OCI-LY1 (cell line): ENCODE results near the gene SPOCK2.

Experiments
- H2AFZ ChIP-seq: fragments of 200-600 bp; sonication (generic), shearing (Covaris generic); 2 replicates; pipeline ENCODE4 v1.6.0; 2014; ENCODE audit warnings: antibody characterized with exemption, mild to moderate bottlenecking, low read length
- H3F3A ChIP-seq: fragments of 200-600 bp; sonication (generic), shearing (Covaris generic); 2 replicates; pipeline ENCODE4 v1.6.0; 2014; ENCODE audit warnings: mild to moderate bottlenecking, antibody characterized with exemption, low read length, moderate library complexity; ENCODE audit not compliant: insufficient read depth
- H3K27ac ChIP-seq: fragments of 200-600 bp; sonication (generic); 2 replicates; pipeline ENCODE4 v1.5.1; 2014; ENCODE audit warnings: low read length, mixed run types, mild to moderate bottlenecking, low read depth; ENCODE audit not compliant: poor library complexity, severe bottlenecking
- H3K27me3 ChIP-seq: fragments of 200-600 bp; sonication (generic); 2 replicates; pipeline ENCODE4 v1.6.0; 2014; ENCODE audit warnings: antibody characterized with exemption, mild to moderate bottlenecking, low read length, moderate library complexity; ENCODE audit not compliant: insufficient read depth
- H3K36me3 ChIP-seq: fragments of 200-600 bp; sonication (generic); 2 replicates; pipeline ENCODE4 v1.6.1; 2014; ENCODE audit warnings: mild to moderate bottlenecking, antibody characterized with exemption, low read length, moderate library complexity, mixed read lengths; ENCODE audit not compliant: insufficient read depth
- H3K4me1 ChIP-seq: fragments of 200-600 bp; sonication (generic); 2 replicates; pipeline ENCODE4 v1.5.1; 2014; ENCODE audit warnings: mild to moderate bottlenecking, low read length, moderate library complexity; ENCODE audit not compliant: insufficient read depth, severe bottlenecking
- H3K4me2 ChIP-seq: fragments of 200-600 bp; sonication (generic), shearing (Covaris generic); 2 replicates; pipeline ENCODE4 v1.6.1; 2014; ENCODE audit warnings: low read length
- H3K4me3 ChIP-seq: fragments of 200-600 bp; sonication (generic); 2 replicates; pipeline ENCODE4 v1.5.1; 2014; ENCODE audit warnings: low read length, low read depth, mild to moderate bottlenecking, mixed read lengths; ENCODE audit not compliant: poor library complexity, severe bottlenecking
- H3K79me2 ChIP-seq: fragments of 200-600 bp; shearing (Covaris generic); 2 replicates; pipeline ENCODE4 v1.6.1; 2016; ENCODE audit warnings: mixed run types, low read length, mixed read lengths; ENCODE audit not compliant: insufficient read depth
- H3K9ac ChIP-seq: fragments of 200-600 bp; sonication (generic), shearing (Covaris generic); 2 replicates; pipeline ENCODE4 v1.6.1; 2014; ENCODE audit warnings: mild to moderate bottlenecking, low read length, mixed read lengths
- H3K9me2 ChIP-seq: fragments of 200-600 bp; sonication (generic), shearing (Covaris generic); 2 replicates; pipeline ENCODE4 v1.6.1; 2014; ENCODE audit warnings: low read depth, mild to moderate bottlenecking, low read length, mixed read lengths
- H3K9me3 ChIP-seq: fragments of 200-600 bp; shearing (Covaris generic); 2 replicates; pipeline ENCODE4 v1.6.1; 2014; ENCODE audit warnings: low read length, mixed read lengths
- H4K20me1 ChIP-seq: fragments of 200-600 bp; sonication (generic), shearing (Covaris generic); 2 replicates; pipeline ENCODE4 v1.6.0; 2016; ENCODE audit warnings: mild to moderate bottlenecking, low read length; ENCODE audit not compliant: insufficient read depth
- CTCF ChIP-seq: fragments of 200-600 bp; sonication (generic), shearing (Covaris generic); IDR thresholded peaks from 2 replicates; pipeline ENCODE4 v1.5.1; 2017; ENCODE audit warnings: mild to moderate bottlenecking, antibody characterized with exemption, low read length, moderate library complexity, mixed read lengths
- EZH2 ChIP-seq: fragments of 200-600 bp; sonication (generic), shearing (Covaris generic); IDR thresholded peaks from 2 replicates; pipeline ENCODE4 v1.8.0; 2017; ENCODE audit warnings: borderline replicate concordance, mixed run types, mild to moderate bottlenecking, antibody characterized with exemption, low read length, moderate library complexity, mixed read lengths

The SPOCK2 gene

DNA sequence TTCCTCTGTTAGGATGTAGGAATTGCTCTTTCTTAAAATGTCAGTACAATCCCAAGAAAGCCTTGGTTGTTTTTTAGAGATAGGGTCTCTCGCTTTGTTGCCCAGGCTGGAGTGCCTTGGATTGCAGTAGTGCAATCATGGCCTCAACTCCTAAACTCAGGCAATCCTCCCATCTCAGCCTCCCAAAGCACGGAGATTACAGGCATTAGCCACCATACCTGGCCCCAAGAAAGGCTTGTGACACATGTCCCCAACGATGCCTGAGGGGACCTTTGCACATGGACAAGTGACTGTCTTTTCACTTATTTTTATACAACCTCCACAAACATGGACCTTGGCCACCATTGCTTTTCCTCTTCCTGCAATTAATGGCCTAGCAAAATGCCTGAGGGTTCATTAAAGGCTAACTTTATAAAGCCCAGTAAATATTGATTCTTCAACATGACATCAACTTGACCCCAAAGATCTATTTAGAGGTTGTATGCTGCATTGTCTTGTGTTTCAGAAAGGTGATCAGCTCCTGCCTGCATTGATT is 10.0 kb upstream of the SPOCK2 start:
- Histone ChIP-seq H2AFZ (no peak overlapping the region), H3K9me3 (no peaks in the 10 kb centered on the region), H4K20me1 (no peaks in the 10 kb centered on the region), H3K27ac (no peak overlapping the region), H3K79me2 (no peaks in the 10 kb centered on the region), H3K4me2 (no peak overlapping the region), H3K4me1 (no peaks in the 10 kb centered on the region), H3K9ac (no peak overlapping the region), H3K4me3 (no peak overlapping the region), H3K9me2 (no peaks in the 10 kb centered on the region), H3K36me3 (peaks cover 23% of the 10 kb centered on the region), H3F3A (no peaks in the 10 kb centered on the region), H3K27me3 (no peaks in the 10 kb centered on the region)
- no peak for TF ChIP-seq EZH2
- no peak for TF ChIP-seq CTCF

- H3K36me3 ChIP-seq, result peaks cover 22% of the 10 kb centered on the region
- no peaks in the 10 kb centered on the region for H3K4me1 ChIP-seq
- no peaks in the 10 kb centered on the region for H3K27me3 ChIP-seq
- TF ChIP-seq CTCF (no peak), EZH2 (no peak)
- H3K79me2 ChIP-seq, result no peaks in the 10 kb centered on the region
- H2AFZ ChIP-seq, result no peak overlapping the region
- H4K20me1 ChIP-seq, result no peaks in the 10 kb centered on the region
- H3K27ac ChIP-seq, result no peak overlapping the region
- no peaks in the 10 kb centered on the region for H3K9me2 ChIP-seq
- no peak overlapping the region for H3K4me2 ChIP-seq
- H3F3A ChIP-seq, result no peaks in the 10 kb centered on the region
- H3K9me3 ChIP-seq, result no peaks in the 10 kb centered on the region
- H3K4me3 ChIP-seq, result no peak overlapping the region
- H3K9ac ChIP-seq, result no peak overlapping the region
These were observed 9.3 kb upstream of the SPOCK2 start for GRCh38 chr10:72097448-72098300.

GRCh38 chr10:72096115-72097000 is 8.0 kb upstream of the SPOCK2 start:
- Histone ChIP-seq H3K9me3 (no peaks in the 10 kb centered on the region), H3K4me2 (no peak overlapping the region), H3F3A (no peaks in the 10 kb centered on the region), H2AFZ (no peak overlapping the region), H3K27me3 (no peaks in the 10 kb centered on the region), H3K4me3 (no peak overlapping the region), H3K9ac (no peak overlapping the region), H3K4me1 (no peaks in the 10 kb centered on the region), H4K20me1 (no peaks in the 10 kb centered on the region), H3K9me2 (no peaks in the 10 kb centered on the region), H3K36me3 (peaks cover 16% of the 10 kb centered on the region), H3K79me2 (no peaks in the 10 kb centered on the region), H3K27ac (no peak overlapping the region)
- TF ChIP-seq EZH2, result no peak
- no peak for TF ChIP-seq CTCF
